GM19193 (cell line): ENCODE data around the gene CORO2A.

Experiments used
- POLR2A ChIP-seq: IDR thresholded peaks from 4 replicates; pipeline ENCODE4 v1.6.1; 2011; ENCODE audit not compliant: insufficient read depth, insufficient read length; ENCODE audit errors: extremely low read depth

CORO2A gene

DNA sequence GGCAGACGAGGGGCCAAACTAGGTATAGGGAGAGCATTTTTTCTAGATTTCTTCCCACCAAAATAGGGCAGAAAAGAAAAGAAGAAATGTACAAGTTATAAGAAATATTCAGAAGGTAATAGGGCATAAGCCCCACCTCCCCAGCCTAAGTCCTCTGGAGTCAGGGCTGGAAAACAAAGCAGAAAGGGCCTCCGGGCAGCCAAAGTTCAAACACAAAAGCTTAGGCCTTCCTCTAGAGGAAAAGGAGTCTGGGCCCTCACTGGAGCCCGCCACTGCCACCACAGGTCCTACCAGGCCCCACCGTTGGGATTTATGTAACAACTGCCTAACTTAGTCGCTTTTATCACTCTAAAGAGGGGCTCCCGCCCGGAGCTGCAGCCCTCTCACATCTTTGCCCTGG, 35.4 kb upstream of the CORO2A start:
- TF ChIP-seq POLR2A: no peak

DNA sequence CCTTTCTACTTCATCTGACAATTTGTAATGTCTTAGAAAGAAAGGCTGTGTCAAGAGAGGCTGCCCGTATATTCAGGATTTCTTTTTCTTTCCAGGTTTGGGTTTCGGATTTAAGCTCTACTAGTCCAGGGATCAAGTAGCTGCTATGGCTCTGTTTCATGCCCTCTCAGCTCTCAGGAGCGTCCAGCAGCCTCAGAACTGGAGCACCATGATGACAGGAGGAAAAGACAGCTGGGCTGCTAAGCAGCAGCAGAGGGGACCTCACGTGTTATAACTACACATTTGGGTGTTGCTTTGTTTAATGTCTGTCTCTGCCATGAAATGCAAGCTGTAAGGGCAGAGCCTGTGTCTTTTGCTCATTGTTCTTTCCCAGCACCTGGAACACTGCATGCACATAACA, 34.5 kb upstream of the CORO2A start:
- no peak for TF ChIP-seq POLR2A

DNA sequence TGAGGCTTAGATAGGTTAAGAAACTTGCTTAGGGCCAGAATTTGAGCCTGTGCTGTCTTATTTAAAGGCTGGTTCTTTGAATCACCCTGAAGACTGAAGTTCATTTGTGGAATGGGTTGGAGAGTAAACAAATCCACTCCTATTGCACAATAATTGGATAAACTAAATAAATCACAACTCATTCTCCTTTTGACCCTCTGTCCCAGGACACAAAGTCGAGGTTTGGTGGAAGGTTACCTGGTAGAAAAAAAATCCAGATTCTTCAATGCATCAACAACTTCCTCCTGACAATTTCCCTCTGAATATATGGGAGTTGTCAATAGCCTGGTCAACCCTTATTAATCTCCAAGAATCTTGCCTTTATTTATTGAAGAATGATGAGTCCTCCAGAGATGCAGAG, 34.1 kb upstream of the CORO2A start:
- no peak for TF ChIP-seq POLR2A

DNA sequence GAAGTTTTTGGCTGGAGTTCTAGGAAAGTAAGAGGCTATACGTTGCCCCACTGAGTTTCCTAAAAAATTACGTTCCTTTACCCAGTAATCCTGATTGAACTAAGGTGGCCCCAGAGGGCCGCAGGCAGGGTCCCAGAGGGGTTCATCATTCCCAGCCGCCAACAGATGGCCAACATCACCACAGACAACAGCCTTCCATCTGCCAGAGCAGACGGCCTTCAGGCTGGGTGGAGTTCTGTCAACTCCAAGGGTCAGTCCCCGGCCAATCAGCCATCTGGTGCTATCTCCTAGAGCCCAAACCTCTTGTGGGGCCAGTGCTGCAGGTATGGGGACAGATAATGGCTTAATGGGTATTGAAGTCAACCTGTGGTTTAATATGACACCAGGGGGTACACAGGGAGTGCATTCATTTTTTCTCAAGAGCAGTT, 32.6 kb upstream of the CORO2A start:
- no peak for TF ChIP-seq POLR2A

DNA sequence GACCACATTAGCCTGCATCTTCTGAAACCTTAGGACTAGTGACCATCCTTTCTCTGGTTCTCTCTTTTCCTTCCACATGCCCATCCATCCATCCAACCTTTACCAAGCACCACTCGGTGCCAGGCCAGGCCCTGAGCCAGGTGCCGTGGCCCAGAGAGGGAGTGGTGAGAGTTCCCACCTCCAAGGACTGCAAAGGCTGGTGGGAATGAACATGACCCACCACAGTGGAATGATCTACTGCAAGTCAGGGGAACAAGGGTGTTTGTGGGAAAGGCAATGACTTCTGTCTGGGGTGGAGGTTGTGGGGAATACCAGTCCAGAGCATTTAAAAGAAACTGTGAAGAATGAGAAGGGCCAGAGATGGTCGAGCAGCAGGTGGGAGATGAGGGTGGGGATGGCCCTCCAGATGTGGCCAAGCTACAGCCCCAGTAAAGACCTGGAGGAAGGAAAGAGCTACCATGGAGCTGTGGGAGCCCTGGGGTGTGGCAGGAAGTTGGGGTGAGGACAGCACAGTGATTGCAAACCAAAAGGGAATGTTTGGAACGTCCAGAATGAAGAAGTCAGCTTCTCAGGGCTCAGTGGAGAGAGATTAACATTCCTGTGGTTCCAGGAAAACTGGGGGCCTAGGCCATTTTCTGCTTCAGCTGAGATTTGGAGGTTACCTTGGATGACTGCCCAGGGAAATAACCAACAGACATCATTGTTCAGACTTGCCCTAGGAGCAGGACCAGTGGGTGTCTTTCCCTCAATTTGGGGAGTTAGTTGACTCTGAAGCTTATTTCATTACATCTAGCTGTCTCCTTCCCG, 30.7 kb upstream of the CORO2A start:
- no peak for TF ChIP-seq POLR2A

DNA sequence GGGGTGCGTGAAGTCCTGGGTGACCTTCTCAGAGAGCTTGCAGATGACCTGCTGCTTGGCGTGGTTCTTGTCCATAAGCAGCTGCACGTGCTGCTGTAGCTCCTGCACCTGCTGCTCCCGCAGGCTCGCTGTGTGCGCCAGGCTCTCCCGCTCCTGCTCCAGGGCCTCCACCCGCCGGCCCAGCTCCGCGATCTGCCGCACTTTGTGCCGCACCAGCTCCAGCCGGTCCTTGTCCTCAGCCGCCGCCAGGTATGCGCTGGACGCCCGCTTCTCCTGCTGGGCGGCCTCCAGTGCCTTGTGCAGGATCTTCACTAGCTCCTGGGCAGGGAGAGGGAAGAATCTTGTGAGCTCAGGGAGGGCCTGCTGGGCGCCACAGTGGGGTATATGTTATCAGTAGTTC, 28.5 kb upstream of the CORO2A start:
- no peak for TF ChIP-seq POLR2A

DNA sequence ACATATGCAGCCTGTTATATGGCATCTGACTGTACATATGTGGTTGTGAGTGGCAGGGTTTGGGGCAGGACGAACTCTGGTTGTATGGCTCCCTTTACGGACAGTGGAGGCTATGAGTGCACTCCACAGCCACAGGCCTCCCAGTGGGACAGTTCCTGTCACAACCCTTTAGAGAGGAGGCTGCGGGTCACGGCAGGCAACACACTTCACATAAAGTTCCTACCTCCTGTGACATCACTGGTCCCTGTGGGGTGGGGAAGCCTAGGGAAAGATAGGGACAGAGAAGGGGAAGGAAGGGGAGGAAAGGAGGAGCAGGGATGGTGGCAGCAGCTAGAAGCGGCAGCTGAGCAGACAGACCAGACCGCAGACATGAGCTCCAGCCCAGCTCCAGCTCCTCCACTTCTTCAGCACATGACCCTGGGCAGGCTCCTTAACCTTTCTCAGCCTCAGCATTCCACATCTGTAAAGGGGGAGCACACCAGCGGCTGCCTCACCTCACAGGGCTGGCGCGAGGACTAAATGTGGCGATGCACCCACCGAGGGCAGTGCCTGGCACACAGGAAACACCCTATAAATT, 27.4 kb upstream of the CORO2A start:
- TF ChIP-seq POLR2A: no peak

DNA sequence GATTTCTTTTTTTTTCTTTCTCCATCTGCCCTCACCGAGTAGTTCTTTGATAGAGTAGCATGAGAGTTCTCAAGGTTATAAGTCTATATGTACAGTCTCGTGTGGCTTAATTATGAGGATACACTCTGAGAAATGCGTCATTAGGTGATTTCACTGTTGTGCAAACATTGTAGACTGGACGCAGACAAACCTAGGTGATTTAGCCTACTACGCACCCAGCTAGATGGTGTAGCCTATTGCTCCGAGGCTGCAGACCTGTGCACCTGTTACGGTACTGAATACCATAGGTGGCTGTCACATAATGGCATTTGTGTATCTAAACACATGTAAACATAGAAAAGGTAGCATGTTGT, 26.9 kb upstream of the CORO2A start:
- no peak for TF ChIP-seq POLR2A

DNA sequence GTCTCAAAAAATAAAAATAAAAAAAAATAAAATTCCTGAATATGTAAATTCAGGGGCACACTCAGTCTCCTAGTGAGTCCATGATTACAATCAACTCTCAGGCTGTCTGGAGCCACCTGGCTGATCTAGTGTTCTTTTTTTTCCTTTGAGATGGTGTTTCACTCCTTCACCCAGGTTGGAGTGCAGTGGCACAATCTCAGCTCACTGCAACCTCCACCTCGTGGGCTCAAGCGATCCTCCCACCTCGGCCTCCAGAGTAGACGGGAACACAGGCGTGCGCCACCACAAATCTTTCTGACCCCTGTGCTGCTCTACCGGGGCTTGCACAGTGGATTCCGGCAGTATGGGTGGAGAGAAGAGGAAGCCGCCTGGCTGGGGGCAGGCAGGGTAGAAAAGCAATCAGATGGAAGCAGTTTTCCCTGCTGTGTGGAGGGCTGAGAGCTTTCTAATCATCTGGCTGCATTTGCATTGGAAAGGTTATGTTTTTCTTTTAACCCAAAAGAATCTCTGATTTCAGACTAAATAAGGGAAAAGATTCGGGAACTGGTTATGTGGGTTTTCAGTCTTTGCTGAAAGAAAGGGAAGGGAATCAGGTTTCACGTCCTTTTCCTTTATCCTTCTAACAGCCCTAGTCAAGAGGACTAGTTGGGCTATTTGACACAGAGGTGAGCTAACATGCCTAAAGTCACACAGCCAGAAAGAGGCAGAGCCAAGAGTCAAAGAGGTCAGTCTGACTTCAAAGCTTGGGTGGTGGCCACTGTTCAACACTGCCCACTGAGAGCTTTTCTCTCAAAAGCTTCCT, 26.3 kb upstream of the CORO2A start:
- TF ChIP-seq POLR2A: no peak

DNA sequence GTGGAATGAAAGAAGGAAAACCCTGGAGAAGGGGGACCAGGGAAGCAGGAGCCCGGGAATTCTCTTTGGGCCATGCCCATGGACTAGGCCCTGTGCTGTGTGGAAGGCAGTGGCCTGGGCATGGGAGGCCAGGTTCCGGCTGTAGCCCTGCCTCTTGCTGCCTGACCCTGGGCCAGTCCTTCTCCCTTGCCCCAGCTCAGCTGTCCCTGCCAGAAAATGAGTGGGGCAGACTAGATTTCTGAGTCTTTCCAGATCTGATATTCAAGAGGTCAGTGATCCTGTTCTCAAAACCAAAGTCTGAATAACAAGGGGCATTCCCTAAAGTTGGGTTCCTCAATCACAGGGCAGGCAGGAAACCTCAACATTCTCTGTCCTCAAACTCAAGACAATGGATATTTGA, 24.8 kb upstream of the CORO2A start:
- no peak for TF ChIP-seq POLR2A

DNA sequence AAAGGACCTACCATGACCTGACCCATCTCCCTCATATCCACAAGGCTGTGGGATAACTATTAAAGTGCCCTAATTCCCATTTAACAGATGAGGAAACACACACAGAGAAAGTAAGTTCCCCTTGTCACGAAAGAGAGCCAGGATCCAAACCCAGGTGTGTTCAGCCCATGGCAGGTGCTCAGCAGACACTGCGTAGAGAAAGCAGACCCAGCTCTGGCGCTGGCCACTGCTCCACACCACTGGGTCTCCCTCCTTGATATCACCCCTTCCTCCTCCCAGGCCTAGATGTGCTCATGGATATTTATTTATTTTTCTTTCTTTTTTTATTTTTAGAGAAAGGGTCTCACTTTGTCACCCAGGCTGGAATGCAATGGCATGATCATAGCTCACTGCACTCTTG, 24.0 kb upstream of the CORO2A start:
- TF ChIP-seq POLR2A: no peak

DNA sequence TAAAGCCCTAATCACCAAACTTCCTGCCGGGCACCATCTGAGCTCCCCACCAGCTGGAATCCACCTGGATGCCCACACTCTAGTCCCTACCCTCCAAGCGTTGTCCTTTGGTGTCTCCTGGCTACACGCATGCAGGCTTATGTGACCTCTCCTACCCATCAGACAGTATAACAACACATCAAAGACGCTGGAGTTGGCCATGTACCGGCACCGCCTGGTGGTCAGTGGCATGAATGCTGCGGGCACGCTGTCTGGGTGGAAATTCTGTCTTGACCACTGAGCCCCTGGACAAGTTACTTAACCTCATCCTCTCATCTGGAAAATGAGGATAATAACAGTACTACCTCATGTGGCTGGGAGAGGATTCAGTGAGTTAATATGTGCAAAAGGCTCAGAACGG, 23.4 kb upstream of the CORO2A start:
- TF ChIP-seq POLR2A: no peak

DNA sequence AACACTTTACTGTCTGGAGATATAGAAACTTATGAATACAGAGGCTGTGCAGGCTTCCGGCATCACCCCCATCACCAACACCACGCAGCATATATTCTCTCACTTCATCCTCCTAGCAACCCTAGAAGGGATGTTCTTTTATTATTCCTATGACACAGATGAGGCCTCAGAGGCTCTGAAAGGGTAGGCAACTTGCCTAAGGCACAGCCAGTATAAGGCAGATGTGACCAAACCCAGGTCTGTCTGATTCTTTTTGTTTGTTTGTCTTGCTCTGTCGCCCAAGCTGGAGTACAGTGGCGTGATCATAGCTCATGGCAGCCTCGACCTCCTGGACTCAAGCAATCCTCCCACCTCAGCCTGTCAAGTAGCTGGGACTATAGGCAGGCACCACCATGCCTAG, 22.8 kb upstream of the CORO2A start:
- TF ChIP-seq POLR2A: no peak

DNA sequence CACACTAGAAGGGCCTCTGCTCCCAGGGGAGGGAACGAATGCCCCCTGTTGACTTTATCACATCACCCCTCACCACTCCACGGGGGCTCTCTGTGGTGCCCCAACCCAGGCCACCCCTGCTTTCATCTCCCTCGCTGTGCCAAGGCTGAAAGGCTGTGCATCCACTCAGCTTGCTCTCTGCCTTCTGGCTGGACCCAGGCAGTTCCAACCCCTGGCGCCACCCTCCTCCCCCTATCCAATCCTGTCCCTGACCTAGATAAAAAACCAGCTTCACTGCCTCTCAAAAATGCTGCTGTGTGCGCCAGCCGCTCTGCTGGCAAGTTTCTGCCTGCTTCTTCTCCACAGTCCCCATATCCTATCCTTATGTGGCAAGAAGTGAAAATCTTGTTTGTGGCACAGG, 22.4 kb upstream of the CORO2A start:
- no peak for TF ChIP-seq POLR2A

DNA sequence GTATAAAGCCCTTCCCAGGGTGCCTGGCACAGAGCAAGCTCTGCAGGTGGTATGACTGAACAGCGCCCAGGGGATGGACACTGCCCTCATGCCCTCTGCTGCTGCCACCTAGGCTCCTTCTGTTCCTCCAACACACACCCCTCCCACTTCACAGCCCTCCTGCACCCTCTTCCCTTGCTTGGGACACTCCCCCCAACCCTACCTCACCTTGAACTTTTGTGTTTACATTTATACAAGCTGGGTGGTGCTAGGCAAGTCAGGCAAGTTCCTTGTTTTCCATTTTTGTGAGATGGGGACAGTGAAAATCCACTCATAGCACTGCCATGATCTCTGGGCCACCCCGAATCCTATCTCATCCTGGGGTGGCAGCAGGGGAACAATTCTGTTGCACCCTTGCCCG, 18.8 kb upstream of the CORO2A start:
- no peak for TF ChIP-seq POLR2A

DNA sequence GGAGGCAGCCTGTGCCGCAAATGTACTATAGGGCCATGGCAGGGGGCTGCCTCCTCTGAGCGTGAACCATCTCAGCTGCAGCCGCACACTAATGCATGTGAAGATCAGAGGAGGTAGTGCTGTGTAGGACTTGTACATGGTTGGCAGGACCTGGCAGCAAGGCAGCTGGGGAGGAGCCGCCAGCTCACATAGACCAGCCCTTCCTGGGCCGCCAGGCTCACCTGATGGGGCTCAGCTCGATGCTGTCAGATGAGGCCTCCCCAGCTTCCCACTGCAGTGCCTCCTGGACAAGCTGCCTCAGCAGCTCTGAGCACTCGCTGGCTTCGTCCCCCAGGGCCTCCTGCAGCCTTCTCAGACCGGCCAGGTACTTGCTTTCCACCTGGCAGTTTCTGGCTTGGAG, 18.0 kb upstream of the CORO2A start:
- TF ChIP-seq POLR2A: no peak
